ENCODE data around the gene CPEB3. TPM values are rescaled to one million over a fixed set of nuclear protein-coding genes. Genes with fewer than 3 reads are reported as not detected.

Gene CPEB3
- total RNA-seq, 1 donor from 2014 or later = 2.4 TPM

- Histone ChIP-seq H3K27me3 (ENCODE audit: control insufficient read depth, insufficient read depth, low read length) (no peaks in the 10 kb centered on the region), H3K4me3 (ENCODE audit: low read depth, low read length) (no peak overlapping the region), H3K36me3 (ENCODE audit: control insufficient read depth, insufficient read depth, low read length) (no peaks in the 10 kb centered on the region)
- DNase-seq (ENCODE audit: low read depth) (no peak), FAIRE-seq (peak; percentile 47)
- TF ChIP-seq CTCF (IDR thresholded peaks at IDR 0.05; ENCODE audit: insufficient read depth, low read length, severe bottlenecking) = no peak
Measured at GRCh38 chr10:92110039-92110794, 180.7 kb downstream of the CPEB3 start.

- H3K27me3 ChIP-seq (ENCODE audit: control insufficient read depth, insufficient read depth, low read length) = no peaks in the 10 kb centered on the region
- FAIRE-seq = no peak
- H3K36me3 ChIP-seq (ENCODE audit: control insufficient read depth, insufficient read depth, low read length) = no peaks in the 10 kb centered on the region
- no peak overlapping the region for H3K4me3 ChIP-seq (ENCODE audit: low read depth, low read length)
- TF ChIP-seq CTCF (IDR thresholded peaks at IDR 0.05; ENCODE audit: insufficient read depth, low read length, severe bottlenecking) = no peak
- DNase-seq (ENCODE audit: low read depth) = no peak
Measured at GRCh38 chr10:92108747-92109146, 182.1 kb downstream of the CPEB3 start.

GRCh38 chr10:92108120-92108519 lies 182.8 kb downstream of the CPEB3 start:
- DNase-seq (ENCODE audit: low read depth) = no peak
- no peak for FAIRE-seq
- no peak overlapping the region for H3K4me3 ChIP-seq (ENCODE audit: low read depth, low read length)
- H3K36me3 ChIP-seq (ENCODE audit: control insufficient read depth, insufficient read depth, low read length) = no peaks in the 10 kb centered on the region
- TF ChIP-seq CTCF (IDR thresholded peaks at IDR 0.05; ENCODE audit: insufficient read depth, low read length, severe bottlenecking) = no peak
- H3K27me3 ChIP-seq (ENCODE audit: control insufficient read depth, insufficient read depth, low read length) = no peaks in the 10 kb centered on the region

GRCh38 chr10:92103376-92104090 lies 187.3 kb downstream of the CPEB3 start:
- no peak for TF ChIP-seq CTCF (IDR thresholded peaks at IDR 0.05; ENCODE audit: insufficient read depth, low read length, severe bottlenecking)
- Histone ChIP-seq H3K27me3 (ENCODE audit: control insufficient read depth, insufficient read depth, low read length) (no peaks in the 10 kb centered on the region), H3K36me3 (ENCODE audit: control insufficient read depth, insufficient read depth, low read length) (no peaks in the 10 kb centered on the region), H3K4me3 (ENCODE audit: low read depth, low read length) (no peak overlapping the region)
- FAIRE-seq = peak; percentile 47
- DNase-seq (ENCODE audit: low read depth) = no peak

- no peak for TF ChIP-seq CTCF (IDR thresholded peaks at IDR 0.05; ENCODE audit: insufficient read depth, low read length, severe bottlenecking)
- no peaks in the 10 kb centered on the region for H3K27me3 ChIP-seq (ENCODE audit: control insufficient read depth, insufficient read depth, low read length)
- no peak for FAIRE-seq
Measured at GRCh38 chr10:92102601-92103213, 188.2 kb downstream of the CPEB3 start.

More at GRCh38 chr10:92102601-92103213, 188.2 kb downstream of the CPEB3 start:
- H3K36me3 ChIP-seq (ENCODE audit: control insufficient read depth, insufficient read depth, low read length) = no peaks in the 10 kb centered on the region
- DNase-seq (ENCODE audit: low read depth) = no peak
- no peak overlapping the region for H3K4me3 ChIP-seq (ENCODE audit: low read depth, low read length)

Measured in bronchial epithelial cell (primary cell).